Cerebellar nuclear complex (tissue), 1 donor: ENCODE measurements around the gene MYOZ3.

Experiments
- DNase-seq, 2 experiments: peaks; one replicate each; lab custom pipeline; 2025; lab: John Stamatoyannopoulos, UW

Gene MYOZ3

DNA sequence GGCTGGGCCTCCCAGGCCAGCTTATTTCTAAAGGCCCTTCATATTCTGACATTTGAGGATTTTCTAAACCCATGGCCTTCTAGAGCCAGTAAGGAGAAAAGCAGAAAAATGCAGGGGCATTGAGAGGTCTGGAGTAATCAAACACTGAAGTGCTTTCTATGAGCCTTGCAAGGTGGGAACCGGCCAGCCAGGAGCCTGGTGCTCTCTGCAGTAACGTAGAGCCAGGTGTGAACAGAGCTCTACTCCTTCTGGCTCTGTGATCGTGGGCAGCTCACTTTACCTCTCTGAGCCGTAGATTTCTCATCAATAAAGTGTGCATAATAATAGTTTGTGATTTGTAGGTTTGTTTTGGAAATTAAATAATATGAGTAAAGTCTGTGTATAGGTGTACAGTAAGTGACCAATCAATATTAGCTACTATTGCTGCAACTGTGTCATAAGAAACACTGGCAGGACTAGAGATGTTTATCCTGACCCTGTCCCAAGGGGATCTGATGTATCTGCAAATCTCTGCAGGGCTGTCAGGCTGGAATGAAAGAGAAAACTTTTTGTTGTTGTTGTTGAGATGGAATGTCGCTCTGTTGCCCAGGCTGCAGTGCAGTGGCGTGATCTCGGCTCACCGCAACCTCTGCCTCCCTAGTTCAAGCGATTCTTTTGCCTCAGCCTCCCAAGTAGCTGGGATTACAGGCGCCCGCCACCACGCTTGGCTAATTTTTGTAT lies 17.9 kb upstream of the MYOZ3 start:
- no peak for DNase-seq

DNA sequence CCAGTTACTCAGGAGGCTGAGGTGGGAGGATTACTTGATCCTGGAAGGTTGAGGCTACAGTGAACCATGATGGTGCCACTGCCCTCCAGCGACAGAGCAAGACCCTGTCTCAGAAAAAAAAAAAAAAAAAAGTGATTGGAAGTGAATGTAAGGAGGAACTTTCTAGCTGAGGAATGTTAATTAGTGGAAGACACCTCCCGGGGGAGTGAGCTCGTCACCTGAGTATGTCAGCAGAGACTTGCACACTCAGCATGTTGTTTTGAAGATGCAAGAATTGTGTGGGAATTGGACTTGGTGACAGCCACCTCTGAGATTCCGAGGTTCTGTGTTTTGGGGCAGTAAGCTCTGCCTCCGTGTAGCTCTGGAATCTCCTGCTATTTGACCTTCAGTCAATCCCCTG lies 17.0 kb upstream of the MYOZ3 start:
- no peak for DNase-seq

GRCh38 chr5:150644514-150644913 lies 16.5 kb upstream of the MYOZ3 start:
- no peak for DNase-seq

DNA sequence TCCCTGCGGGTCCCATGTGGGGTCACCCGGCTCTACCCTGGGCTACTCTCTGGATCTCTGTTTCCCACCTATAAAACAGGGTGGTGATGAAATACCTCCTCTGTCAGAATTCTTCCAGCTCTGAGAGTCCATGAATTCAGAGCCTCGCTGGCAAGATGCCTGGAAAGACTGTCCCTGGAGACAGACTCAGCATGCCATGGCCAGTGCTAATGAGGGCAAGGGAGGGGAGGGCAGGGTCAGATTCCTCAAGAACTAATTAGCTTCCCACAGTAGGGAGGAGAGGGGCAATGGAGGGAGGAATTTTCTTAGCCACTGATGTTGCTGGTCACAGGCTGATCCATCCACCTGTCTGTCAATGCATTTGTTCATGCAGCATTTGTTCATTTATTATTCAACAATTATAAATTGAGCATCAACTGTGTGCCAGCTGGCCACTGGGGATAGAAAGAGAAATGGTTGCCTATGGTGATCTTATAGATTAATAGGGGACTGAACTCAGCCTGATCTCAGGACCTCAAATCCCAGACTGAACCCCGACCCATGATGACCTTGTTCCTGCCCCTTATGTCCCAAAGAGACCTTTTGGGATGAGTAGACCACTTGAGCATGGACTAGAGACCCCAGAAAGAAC lies 15.9 kb upstream of the MYOZ3 start:
- DNase-seq: no peak

GRCh38 chr5:150647275-150648251 lies 13.5 kb upstream of the MYOZ3 start:
- DNase-seq: no peak

- no peak for DNase-seq
Measured at GRCh38 chr5:150648294-150649107, 12.6 kb upstream of the MYOZ3 start.

GRCh38 chr5:150649108-150650020 lies 11.7 kb upstream of the MYOZ3 start:
- DNase-seq: no peak

GRCh38 chr5:150650021-150651006 lies 10.7 kb upstream of the MYOZ3 start:
- no peak for DNase-seq

DNA sequence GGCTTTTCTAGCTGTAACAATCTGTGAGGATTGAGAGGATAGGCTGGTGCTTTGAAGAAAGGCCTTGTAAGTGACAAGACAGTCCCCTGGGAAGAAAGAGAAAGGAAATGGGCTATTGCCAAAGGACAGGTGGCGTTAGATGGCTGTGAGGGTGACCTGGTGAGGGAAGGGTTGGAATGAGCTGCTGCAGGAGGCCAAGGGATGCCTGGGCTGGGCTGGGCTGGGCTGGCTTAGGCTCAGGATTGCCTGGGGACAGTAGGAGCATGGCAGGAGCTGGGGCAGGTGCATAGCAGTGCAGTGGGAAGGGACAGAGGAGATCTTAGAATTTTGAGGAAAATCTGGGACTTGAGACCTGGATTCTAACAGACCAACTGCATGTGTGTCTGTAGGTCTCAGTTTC lies 9.7 kb upstream of the MYOZ3 start:
- DNase-seq: no peak

DNA sequence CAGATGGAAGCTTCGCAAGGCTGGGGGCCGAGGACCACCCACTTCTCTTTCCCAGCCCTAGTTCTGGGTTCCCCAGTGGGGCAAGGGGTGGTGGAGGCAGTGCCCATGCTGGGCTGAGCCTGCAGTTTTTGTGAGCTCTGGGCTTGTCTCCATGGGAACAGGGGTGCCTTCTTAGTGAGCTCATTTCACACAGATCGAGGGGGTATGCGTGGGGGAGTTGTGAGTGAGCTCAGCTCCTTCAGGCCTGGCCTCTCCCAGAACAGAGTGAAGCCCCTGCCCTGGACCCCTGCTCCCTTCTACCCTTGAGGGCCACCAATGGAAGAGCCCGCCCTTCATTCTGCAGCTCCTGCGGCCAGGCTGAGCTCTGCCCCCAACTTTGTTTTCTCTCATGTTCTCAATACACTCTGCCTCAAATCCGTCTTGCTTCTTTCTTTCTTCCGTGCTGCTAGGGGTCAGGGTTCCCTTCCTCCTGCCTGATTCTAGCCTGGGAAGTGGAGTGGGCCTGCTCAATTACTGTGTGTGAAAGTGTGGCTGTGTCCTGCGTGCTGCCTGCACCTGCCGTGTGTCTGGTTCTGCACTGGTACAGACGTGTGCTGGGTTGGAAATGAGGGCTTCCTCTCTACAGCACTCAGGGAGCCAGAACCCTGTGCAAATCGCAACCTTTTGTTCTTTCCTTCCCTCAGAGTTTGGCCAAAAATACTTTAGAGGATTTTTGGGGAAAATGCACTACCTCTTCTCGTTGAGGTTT lies 9.0 kb upstream of the MYOZ3 start:
- DNase-seq: no peak

DNA sequence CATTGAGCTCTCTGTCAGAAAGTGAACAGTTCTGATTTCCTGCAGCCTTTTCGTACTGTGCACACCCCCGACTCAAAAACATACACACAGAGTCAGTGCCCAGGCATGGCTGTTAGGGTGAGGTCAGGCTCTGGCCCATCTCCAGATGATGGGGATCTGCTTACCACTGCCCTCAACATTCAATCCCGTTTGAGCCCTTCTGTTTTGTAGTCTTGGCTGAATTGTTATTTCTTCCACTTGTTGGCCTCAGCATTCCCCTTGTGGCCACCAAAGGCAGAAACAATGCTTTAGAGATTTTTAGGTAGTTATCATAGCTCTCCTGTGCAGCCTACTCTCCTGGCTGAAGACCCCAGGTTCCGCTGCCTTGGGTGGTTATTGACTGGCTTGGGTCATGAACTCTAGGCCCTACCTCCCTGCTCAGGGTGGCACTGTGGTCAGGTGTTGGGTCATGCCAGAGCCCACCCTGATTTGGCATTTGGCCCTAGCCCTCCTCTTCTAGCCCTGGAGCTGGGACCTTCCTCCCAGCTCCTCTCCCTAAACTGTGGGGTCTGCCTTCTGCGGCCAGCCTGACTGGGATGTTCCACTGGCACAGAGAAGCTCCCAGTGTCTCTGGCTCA lies 7.8 kb upstream of the MYOZ3 start:
- no peak for DNase-seq

DNA sequence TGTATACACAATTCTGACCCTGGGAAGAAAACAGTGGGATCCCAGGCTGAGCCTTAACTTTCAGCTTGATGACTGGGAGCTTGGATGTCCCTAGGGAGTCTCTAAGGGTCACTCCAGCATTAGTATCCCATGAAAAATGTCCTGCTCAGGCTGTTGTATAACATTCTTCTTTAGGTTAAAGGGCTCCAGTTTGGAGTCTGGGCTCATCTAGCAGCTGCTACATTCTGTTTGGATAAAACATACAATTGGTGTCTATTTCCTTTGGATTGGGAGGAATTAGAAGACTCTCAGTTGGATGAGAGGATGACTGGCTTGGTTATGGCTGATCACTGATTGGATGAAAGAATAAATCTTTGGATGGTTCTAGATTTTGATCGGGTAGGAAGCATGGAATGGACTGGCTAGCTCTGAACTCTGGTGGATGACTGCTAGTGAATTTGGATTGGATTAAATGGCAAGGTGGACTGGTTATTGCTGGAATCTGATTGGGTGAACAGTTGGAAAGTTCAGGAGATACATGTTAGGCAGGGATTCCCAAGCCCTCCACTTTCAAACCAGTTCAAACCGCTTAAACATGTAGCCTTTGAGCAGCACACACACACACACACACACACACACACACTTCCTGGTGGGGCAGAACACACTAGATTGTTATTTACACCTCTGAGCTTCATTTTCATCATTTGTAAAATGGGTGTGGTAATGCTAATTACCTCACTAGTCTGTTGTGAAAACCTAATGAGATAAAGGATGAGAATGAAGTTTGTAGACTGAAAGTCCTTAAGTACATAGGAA lies 7.1 kb upstream of the MYOZ3 start:
- no peak for DNase-seq

DNA sequence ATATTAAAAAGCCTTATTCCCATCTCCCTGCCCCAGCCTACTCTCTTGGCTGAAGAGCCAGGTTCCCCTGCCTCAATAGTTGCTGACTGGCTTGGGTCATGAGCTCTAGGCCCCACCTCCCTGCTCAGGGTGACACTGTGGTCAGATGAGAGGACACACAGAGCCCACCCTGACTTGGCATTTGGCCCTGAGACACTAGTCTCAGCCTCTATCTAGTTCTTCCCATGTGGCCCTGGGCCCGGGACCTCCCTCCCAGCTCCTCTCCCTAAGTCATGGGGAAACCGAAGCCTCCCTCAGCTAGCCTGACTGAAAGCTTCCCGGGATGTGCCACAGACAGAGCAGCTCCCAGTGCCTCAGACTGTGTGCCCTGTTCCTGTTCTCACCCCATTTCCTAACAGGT lies 5.8 kb upstream of the MYOZ3 start:
- DNase-seq: no peak

GRCh38 chr5:150656191-150657132 lies 4.6 kb upstream of the MYOZ3 start:
- no peak for DNase-seq

GRCh38 chr5:150658121-150658520 lies 2.9 kb upstream of the MYOZ3 start:
- DNase-seq: no peak

DNA sequence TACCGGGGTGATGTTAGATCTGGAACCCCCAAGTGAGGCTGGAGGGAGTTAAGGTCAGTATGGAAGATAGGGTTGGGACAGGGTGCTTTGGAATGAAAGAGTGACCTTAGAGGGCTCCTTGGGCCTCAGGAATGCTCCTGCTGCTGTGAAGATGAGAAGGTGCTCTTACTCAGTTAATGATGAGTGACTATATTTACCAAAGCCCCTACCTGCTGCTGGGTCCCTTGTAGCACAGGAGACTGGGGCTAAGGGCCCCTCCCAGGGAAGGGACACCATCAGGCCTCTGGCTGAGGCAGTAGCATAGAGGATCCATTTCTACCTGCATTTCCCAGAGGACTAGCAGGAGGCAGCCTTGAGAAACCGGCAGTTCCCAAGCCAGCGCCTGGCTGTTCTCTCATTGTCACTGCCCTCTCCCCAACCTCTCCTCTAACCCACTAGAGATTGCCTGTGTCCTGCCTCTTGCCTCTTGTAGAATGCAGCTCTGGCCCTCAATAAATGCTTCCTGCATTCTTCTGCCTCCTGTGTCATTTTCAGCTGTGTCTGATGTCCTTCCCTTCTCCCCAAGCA lies 2.3 kb upstream of the MYOZ3 start:
- no peak for DNase-seq
